ENCODE results near the gene NSF.
"Not testable (repeated sequence)": the region's sequence is repeated elsewhere in the genome, so short reads cannot be mapped to it uniquely, and the experiment has no call there.

- TF ChIP-seq POLR2A (IDR thresholded peaks at IDR 0.05); CTCF (IDR thresholded peaks at IDR 0.05); POLR2AphosphoS5 (IDR thresholded peaks at IDR 0.05; ENCODE audit: insufficient read depth in 1 of 2, low read depth in 1 of 2): not testable (repeated sequence)
Observed at GRCh38 chr17:46559155-46559554, 31.3 kb upstream of the NSF start.
